ENCODE data around the gene SYNGR3. TPM values are rescaled to one million over a fixed set of nuclear protein-coding genes. Genes with fewer than 3 reads are reported as not detected.
A peak's percentile ranks its signal among the peaks of the same experiment; 100 is the strongest.

The SYNGR3 gene
- total RNA-seq, 1 experiment from 2014 or later = 15.2 TPM

DNA sequence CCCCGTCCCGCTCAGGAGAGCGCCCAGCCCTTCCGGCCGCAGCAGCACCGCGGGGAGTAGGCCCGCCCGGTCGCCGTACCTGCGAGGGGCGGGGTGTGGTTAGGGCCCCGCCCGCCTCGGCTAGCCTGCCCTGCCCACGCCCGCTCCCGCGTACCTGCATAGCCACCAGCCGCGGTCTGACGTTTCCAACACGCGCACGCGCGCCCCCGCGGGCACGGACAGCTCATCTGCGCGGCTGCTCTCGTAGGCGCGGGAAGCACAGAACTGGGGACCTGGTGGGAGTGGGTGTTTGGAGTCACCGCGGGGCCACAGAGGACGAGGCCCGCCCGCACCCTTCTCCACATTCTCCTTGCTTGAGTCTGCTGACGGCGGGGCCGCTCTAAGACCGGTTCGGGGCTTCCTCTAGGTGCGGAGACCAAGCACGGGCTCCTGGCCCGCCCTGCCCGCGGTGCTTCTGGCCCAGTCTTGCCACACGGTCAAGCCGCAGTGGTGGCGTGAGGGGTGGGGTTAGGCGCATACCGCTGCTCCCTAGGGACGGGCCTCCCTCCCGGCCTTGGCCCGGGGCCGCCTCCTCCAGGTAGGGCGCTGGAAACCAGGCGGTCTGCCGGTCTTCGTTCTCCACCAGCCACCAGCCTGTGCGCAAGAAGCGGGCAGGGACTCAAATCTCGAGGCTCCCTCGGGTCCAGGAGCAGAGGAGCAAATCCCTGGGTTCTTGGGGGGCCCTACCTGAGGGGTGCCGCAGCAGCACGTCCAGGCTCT, 10.3 kb upstream of the SYNGR3 start:
- H3K36me3 ChIP-seq (ENCODE audit: control insufficient read depth, insufficient read depth, low read length) = peaks cover under 1% of the 10 kb centered on the region; the same call in 1 of the 2 replicates
- H3K4me1 ChIP-seq (ENCODE audit: control insufficient read depth, insufficient read depth, low read length) = peaks cover 36% of the 10 kb centered on the region
- no peak overlapping the region for H3K27ac ChIP-seq (ENCODE audit: low read length)
- intact Hi-C loops (cut with micrococcal nuclease; ENCODE audit: unreplicated experiment) = no loop called here
- DNase-seq (ENCODE audit: low read depth, low spot score) (no peak), ATAC-seq (peak; percentile 24)
- in situ Hi-C loops (cut with HindIII; ENCODE audit: low pct_unique_long_range_greater_than_20kb, low sequenced_read_pairs) = no loop called here
- TF ChIP-seq REST (IDR thresholded peaks at IDR 0.05; ENCODE audit: insufficient read depth in 1 of 2, low read depth in 2 of 2, low read length in 1 of 2) = no peak
- peak; percentile 41; the same call in 1 of the 2 replicates for TF ChIP-seq POLR2AphosphoS5 (IDR thresholded peaks at IDR 0.05; ENCODE audit: low read depth, low read length)
- no TSS peak for BruUV-seq (replicated peaks)
- no peaks in the 10 kb centered on the region for H3K9me3 ChIP-seq (ENCODE audit: control insufficient read depth, insufficient read depth, low read depth, low read length)
- POLR2A ChIA-PET = interaction anchor here (0.5 kb wide), 1 partner anchor 9 kb away, joined by 3 read pairs; no protein-coding TSS in a partner anchor
- H3K4me3 ChIP-seq (ENCODE audit: low read depth in 2 of 2, low read length in 2 of 2) = peak overlapping the region; percentile 4 to 11; a peak in 2 of 4 replicates
- H3K27me3 ChIP-seq (ENCODE audit: control insufficient read depth, insufficient read depth, low read length) = no peaks in the 10 kb centered on the region
- CTCF ChIA-PET = no interaction called here

DNA sequence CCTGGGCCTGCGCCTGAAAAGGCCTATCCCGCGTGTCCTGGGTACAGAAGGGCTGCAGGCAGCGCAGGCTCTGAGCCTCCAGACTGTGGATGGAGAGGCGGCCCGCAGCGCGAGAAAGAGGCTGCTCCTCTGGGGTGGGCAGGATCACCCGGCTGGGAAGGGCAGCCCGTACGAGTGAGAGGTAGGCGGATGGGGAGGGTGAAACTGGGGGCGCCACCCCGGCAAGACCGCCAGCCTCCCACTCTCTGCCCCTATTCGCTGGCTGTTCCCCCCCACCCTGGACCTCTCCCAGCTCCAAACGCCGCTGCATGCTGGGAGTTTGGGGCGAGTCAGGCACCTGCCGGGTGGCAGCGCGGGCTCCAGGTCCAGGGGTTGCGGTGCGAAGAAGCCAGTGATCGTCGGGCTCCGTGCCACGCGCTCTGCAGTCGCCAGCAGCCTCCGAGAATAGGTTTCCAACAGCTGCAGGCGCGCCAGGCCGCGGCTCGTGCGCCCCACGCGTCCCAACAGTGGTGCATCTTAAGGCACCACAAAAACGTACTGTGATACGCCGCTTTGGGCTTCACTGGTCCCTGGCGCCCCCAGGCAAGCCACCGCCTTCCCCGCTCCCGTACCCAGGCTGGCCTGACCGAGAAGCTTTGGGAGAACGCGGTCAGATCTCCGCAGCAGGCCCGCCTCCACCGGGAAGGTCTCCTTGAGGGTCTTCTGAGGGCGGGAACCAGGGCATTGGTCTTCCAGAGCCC, 9.6 kb upstream of the SYNGR3 start:
- DNase-seq (ENCODE audit: low read depth, low spot score) = no peak
- in situ Hi-C loops (cut with HindIII; ENCODE audit: low pct_unique_long_range_greater_than_20kb, low sequenced_read_pairs) = no loop called here
- Histone ChIP-seq H3K36me3 (ENCODE audit: control insufficient read depth, insufficient read depth, low read length) (peaks cover 7% of the 10 kb centered on the region; the same call in 1 of the 2 replicates), H3K27me3 (ENCODE audit: control insufficient read depth, insufficient read depth, low read length) (no peaks in the 10 kb centered on the region), H3K4me3 (ENCODE audit: low read depth in 2 of 2, low read length in 2 of 2) (peak overlapping the region in 1 of 2 experiments; percentile 11; a peak in 1 of 4 replicates), H3K9me3 (ENCODE audit: control insufficient read depth, insufficient read depth, low read depth, low read length) (no peaks in the 10 kb centered on the region), H3K27ac (ENCODE audit: low read length) (no peak overlapping the region), H3K4me1 (ENCODE audit: control insufficient read depth, insufficient read depth, low read length) (peaks cover 39% of the 10 kb centered on the region)
- TF ChIP-seq POLR2AphosphoS5 (IDR thresholded peaks at IDR 0.05; ENCODE audit: low read depth, low read length) (no peak), CTCF (IDR thresholded peaks at IDR 0.05) (no peak), REST (IDR thresholded peaks at IDR 0.05; ENCODE audit: insufficient read depth in 1 of 2, low read depth in 2 of 2, low read length in 1 of 2) (no peak), SIN3A (IDR thresholded peaks at IDR 0.05; ENCODE audit: borderline replicate concordance, insufficient read depth, low read depth, low read length) (no peak), TCF7L2 (IDR thresholded peaks at IDR 0.05; ENCODE audit: low read depth, low read length) (no peak)
- no peak for ATAC-seq
- BruUV-seq (replicated peaks) = no TSS peak
- intact Hi-C loops (cut with micrococcal nuclease; ENCODE audit: unreplicated experiment) = no loop called here
- ChIA-PET POLR2A (no interaction called here), CTCF (no interaction called here)
